ENCODE data around the gene CKB.

Gene CKB

DNA sequence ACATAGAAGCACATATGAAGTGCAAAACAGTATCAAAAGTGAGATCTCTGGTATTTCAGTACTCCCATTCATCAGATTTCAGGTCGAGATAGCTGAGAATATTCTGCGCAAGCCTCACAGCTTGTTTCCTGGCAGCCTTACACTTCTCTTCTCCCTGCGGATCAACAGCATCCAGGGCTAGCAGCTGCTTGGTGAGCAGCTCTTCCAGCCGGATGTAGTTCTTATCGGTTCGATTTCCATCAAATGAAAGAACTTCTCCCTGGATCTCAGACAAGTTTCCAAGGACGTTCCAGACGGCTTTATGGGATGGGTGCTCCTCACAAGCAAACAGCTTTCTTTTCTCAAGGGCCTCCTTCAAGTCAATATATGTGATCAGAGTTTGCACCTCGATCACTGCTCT lies 37.1 kb upstream of the CKB start:
- H3K9me3 ChIP-seq (ENCODE audit: insufficient read depth, low read depth, low read length) = no peaks in the 10 kb centered on the region
- peaks cover 8% of the 10 kb centered on the region; the same call in 1 of the 2 replicates for H3K36me3 ChIP-seq (ENCODE audit: insufficient read depth, low read length)
- H3K9me2 ChIP-seq (replicated peaks; ENCODE audit: low read depth, low read length) = no peaks in the 10 kb centered on the region
- no peak for TF ChIP-seq CTCF (conservative IDR thresholded peaks at IDR 0.05; ENCODE audit: low read length)
- TF ChIP-seq EZH2phosphoT487 (IDR thresholded peaks at IDR 0.05; ENCODE audit: borderline replicate concordance) = no peak
- H3K4me3 ChIP-seq (ENCODE audit: low read length, poor library complexity, severe bottlenecking) = peak overlapping the region; percentile 54
- peaks cover 6% of the 10 kb centered on the region; the same call in 1 of the 2 replicates for H3F3A ChIP-seq (ENCODE audit: low read depth)
- H2AFZ ChIP-seq (ENCODE audit: low read length) = no peak overlapping the region
- H4K20me1 ChIP-seq (ENCODE audit: insufficient read depth, low read length, poor library complexity, severe bottlenecking) = peaks cover 71% of the 10 kb centered on the region
- peaks cover 47% of the 10 kb centered on the region for H3K4me1 ChIP-seq (ENCODE audit: insufficient read depth, low read length, poor library complexity, severe bottlenecking)
- peak overlapping the region; percentile 57 for H3K9ac ChIP-seq (ENCODE audit: low read depth, low read length, poor library complexity, severe bottlenecking)
- no peaks in the 10 kb centered on the region for H3K27me3 ChIP-seq (ENCODE audit: insufficient read depth, low read length, poor library complexity, severe bottlenecking)
- peaks cover 75% of the 10 kb centered on the region for H3K79me2 ChIP-seq (ENCODE audit: insufficient read depth, low read length)
- H3K4me2 ChIP-seq (ENCODE audit: low read depth, low read length, poor library complexity, severe bottlenecking) = peak overlapping the region; percentile 74

GRCh38 chr14:103558071-103558882 lies 35.6 kb upstream of the CKB start:
- Histone ChIP-seq H3K4me3 (ENCODE audit: low read length, poor library complexity, severe bottlenecking) (peak overlapping the region; percentile 54), H3K9me2 (replicated peaks; ENCODE audit: low read depth, low read length) (no peaks in the 10 kb centered on the region), H3K4me1 (ENCODE audit: insufficient read depth, low read length, poor library complexity, severe bottlenecking) (peaks cover 40% of the 10 kb centered on the region), H3K9ac (ENCODE audit: low read depth, low read length, poor library complexity, severe bottlenecking) (peak overlapping the region; percentile 57), H3K4me2 (ENCODE audit: low read depth, low read length, poor library complexity, severe bottlenecking) (peak overlapping the region; percentile 74), H3F3A (ENCODE audit: low read depth) (peaks cover 6% of the 10 kb centered on the region; the same call in 1 of the 2 replicates), H3K27me3 (ENCODE audit: insufficient read depth, low read length, poor library complexity, severe bottlenecking) (no peaks in the 10 kb centered on the region), H3K36me3 (ENCODE audit: insufficient read depth, low read length) (peaks cover 8% of the 10 kb centered on the region; the same call in 1 of the 2 replicates), H2AFZ (ENCODE audit: low read length) (no peak overlapping the region), H3K9me3 (ENCODE audit: insufficient read depth, low read depth, low read length) (no peaks in the 10 kb centered on the region), H4K20me1 (ENCODE audit: insufficient read depth, low read length, poor library complexity, severe bottlenecking) (peaks cover 66% of the 10 kb centered on the region), H3K79me2 (ENCODE audit: insufficient read depth, low read length) (peaks cover 60% of the 10 kb centered on the region)
- no peak for TF ChIP-seq CTCF (conservative IDR thresholded peaks at IDR 0.05; ENCODE audit: low read length)
- TF ChIP-seq EZH2phosphoT487 (IDR thresholded peaks at IDR 0.05; ENCODE audit: borderline replicate concordance) = no peak

DNA sequence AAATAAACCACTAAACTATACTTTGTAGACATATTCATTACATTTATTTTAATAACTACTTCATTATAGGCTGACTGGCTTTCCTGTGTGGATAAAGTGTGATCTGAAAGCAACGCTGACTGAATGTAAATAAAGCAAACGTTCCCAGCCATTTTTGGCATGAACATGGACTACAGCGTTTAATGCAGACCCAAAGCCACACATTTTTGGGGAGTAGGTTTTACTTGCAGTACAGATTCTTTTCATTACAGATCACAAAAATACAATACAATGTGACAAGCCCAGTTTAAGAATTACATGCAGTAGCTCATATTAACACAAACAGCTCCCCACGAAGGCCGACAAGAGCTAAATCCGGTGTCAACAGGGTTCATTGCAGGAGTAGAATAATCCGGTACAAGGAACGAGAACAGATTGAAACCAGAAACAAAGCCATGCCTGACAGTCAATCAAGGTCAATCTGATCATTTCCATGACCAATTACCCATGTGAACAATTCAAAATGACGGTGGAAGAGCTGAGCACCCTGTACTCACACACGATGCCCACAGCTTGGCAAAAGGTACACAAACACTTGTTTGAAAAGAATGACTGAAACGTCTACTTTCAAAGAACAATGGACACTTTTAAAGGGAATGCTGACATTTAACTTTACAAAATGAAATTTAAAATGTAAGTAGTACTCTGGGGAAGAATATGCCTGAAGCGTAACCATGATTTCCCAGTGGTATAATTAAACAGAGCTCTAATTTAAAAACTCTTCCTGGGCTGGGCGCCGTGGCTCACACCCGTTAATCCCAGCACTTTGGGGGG lies 34.5 kb upstream of the CKB start:
- no peak overlapping the region for H2AFZ ChIP-seq (ENCODE audit: low read length)
- H3K79me2 ChIP-seq (ENCODE audit: insufficient read depth, low read length) = peaks cover 54% of the 10 kb centered on the region
- peaks cover 40% of the 10 kb centered on the region for H3K4me1 ChIP-seq (ENCODE audit: insufficient read depth, low read length, poor library complexity, severe bottlenecking)
- H3K27me3 ChIP-seq (ENCODE audit: insufficient read depth, low read length, poor library complexity, severe bottlenecking) = no peaks in the 10 kb centered on the region
- H3K9me2 ChIP-seq (replicated peaks; ENCODE audit: low read depth, low read length) = no peaks in the 10 kb centered on the region
- peaks cover 64% of the 10 kb centered on the region for H4K20me1 ChIP-seq (ENCODE audit: insufficient read depth, low read length, poor library complexity, severe bottlenecking)
- no peak overlapping the region for H3K4me3 ChIP-seq (ENCODE audit: low read length, poor library complexity, severe bottlenecking)
- TF ChIP-seq EZH2phosphoT487 (IDR thresholded peaks at IDR 0.05; ENCODE audit: borderline replicate concordance) (no peak), CTCF (conservative IDR thresholded peaks at IDR 0.05; ENCODE audit: low read length) (peak; percentile 17; the same call in 1 of the 2 replicates)
- H3K4me2 ChIP-seq (ENCODE audit: low read depth, low read length, poor library complexity, severe bottlenecking) = peak overlapping the region; percentile 22
- no peak overlapping the region for H3K9ac ChIP-seq (ENCODE audit: low read depth, low read length, poor library complexity, severe bottlenecking)
- H3K36me3 ChIP-seq (ENCODE audit: insufficient read depth, low read length) = peaks cover 8% of the 10 kb centered on the region; the same call in 1 of the 2 replicates
- H3K9me3 ChIP-seq (ENCODE audit: insufficient read depth, low read depth, low read length) = no peaks in the 10 kb centered on the region
- H3F3A ChIP-seq (ENCODE audit: low read depth) = peaks cover 6% of the 10 kb centered on the region; the same call in 1 of the 2 replicates

Measured in Loucy (cell line).